H54 (cell line): ENCODE measurements around the gene RARB.

Source experiments
- DNase-seq: peaks from one replicate; pipeline ENCODE4 v3.0.0; 2011; ENCODE audit warnings: low spot score, mixed read lengths; ENCODE audit not compliant: insufficient read length
- FAIRE-seq: peaks from 3 replicates; lab custom pipeline; 2011; peaks lifted over from hg19 to GRCh38; lab: Jason Lieb, UNC
- POLR2A ChIP-seq: IDR thresholded peaks from 2 replicates; pipeline ENCODE4 v1.6.1; 2011; ENCODE audit warnings: low read depth, mild to moderate bottlenecking, low read length

The RARB gene

DNA sequence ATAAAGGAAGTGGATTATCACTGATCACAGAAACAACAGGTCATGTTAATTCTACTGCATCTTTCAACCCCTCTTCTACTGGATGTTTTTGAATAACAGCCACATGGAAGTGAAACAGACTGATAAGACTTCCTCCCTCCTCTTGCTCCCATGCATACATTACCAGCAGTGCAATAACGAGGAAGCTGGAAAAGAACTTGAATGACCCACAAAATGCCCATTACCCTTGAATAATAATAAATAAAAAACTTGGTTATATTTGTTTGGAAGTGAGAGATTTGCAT, 51.6 kb downstream of the RARB start:
- DNase-seq (no peak), FAIRE-seq (no peak)
- no peak for TF ChIP-seq POLR2A

- FAIRE-seq: no peak
- TF ChIP-seq POLR2A: no peak
Observed at GRCh38 chr3:25480811-25481210, 52.7 kb downstream of the RARB start.

DNA sequence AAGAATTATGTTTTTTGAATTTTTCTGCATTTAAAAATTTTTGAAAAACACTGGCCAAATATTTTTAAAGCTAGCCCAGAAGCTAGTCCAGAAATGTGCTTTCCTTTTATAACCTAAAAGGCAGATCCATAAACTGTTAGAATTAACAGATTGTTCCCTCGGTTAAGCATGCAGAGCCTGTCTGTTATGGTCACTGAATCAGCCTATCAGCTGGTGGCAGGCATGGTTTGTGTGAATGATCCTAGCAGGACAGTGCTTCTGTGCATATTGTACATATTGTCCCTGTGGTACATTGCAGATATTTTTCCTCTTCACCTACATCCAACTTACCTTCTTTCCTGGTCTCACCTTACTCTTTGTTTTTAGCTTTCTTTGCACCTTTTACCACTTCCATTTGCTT, 53.3 kb downstream of the RARB start:
- no peak for TF ChIP-seq POLR2A
- FAIRE-seq (no peak), DNase-seq (no peak)

More at GRCh38 chr3:25480811-25481210, 52.7 kb downstream of the RARB start:
- no peak for DNase-seq

DNA sequence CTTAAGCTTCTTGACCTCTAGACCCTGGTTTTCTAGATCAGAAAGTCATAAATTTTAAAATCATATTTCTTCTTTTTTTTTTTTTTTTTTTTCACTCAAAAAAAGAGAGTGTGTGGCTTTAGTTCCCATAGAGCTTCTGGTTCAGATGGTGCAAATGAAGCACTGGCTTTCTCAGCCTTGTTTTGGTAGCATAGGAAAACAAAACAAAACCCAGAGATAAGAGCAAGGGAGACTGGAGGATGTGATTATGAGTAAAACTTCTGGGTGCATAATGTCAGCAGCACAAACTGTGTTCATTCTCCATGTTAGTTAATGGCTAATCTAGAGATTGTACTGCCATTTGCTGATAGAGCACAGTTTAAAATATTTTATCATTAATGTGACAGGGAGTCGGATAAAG, 55.4 kb downstream of the RARB start:
- no peak for DNase-seq
- no peak for TF ChIP-seq POLR2A
- FAIRE-seq: peak; percentile 23

DNA sequence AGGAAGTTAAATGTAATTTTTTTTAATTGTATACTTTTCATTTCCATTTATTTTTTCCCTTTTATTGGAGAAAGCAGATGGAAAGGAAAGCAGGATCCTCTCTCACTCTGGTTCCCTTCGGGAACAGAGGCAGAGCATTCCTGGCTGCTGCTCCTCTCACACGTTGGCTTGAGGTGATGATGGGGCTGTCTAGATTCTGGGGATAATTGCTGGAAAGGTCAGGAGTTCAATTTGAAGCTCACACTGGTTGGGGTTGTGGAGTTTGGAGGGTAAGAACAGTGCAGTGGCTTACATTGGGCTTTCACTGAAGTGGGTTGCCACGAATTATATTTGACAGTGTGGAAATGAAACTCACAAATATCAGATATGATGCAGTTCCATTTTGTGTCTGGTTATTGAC, 57.6 kb downstream of the RARB start:
- FAIRE-seq (no peak), DNase-seq (no peak)
- no peak for TF ChIP-seq POLR2A

DNA sequence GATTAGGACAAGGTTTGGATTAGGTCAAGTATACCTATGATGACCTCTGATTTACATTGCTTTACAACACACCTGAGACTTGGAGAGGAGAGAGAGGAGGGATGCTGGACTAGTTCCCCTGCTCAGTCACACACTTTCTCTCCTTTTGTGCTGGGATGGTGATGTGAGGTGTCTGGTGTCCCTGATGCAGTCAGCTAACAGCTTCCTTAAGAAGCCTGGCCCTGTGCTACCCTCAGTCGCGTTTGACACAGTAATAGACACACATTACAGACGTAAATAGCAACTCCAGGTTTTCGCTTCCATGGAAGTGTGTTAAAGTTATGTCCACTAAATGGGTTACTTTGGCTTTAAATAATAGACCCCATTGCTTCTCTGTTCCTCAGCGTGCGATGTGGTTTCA, 58.9 kb downstream of the RARB start:
- DNase-seq (no peak), FAIRE-seq (no peak)
- TF ChIP-seq POLR2A: no peak

- no peak for TF ChIP-seq POLR2A
- DNase-seq (no peak), FAIRE-seq (no peak)
Observed at GRCh38 chr3:25489858-25490593, 62.0 kb downstream of the RARB start.

DNA sequence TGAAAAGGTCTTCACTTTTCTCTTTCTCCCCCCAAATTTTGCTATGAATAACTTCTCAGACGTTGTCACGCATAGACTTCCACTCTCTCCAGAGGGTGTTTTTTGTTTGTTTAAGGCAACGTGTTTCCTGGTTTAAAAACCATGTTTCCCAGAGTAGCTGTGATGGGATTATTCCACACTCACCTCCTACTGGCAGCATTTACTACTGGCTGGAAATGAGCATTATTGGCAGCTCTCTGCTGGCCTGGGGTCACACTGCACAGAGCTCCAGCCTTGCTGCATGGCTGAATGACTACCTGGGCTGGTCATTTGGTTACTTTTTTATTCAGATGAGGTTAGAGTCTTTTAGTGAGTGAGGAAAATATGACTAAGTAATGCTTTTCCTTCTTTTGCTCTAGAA, 65.2 kb downstream of the RARB start:
- no peak for TF ChIP-seq POLR2A
- DNase-seq (no peak), FAIRE-seq (peak; percentile 30)

DNA sequence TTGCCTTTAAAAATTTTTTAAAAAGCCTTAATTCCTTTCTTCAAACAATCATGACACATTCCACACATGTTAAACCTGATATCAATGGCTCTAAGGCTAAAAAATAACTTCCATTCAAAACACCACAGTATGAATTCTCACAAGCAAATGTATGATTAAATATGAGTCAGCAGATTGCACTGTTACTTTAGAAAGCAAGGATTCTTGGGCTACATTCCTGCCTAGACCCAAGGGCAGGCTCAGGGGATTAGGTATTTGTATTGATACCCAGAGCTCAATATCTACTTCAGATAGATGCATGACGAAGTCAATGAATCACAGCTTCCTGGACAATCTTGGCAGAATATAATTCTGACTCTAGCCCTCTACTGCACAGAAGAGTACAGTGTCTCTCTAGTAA, 65.7 kb downstream of the RARB start:
- DNase-seq (peak; percentile 32), FAIRE-seq (peak; percentile 96)
- no peak for TF ChIP-seq POLR2A

DNA sequence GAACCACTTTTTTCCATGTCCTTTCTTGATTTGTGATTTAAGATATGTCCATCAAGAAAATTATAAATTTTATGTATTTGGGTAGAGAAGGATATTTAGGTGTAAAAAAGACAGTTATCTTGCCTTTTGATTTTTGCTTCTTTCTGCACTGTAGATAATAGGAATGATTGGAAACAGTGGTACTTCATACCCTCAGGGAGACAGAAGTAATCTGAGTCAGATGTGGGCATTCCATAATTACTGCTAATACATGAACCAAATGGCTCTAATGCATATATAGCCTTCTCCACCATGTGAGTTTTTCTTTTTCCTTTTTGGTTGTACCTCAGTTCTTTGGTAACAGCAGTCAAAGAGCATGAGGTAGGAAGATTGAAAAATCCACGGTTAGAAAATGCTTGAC, 67.2 kb downstream of the RARB start:
- DNase-seq: no peak
- no peak for TF ChIP-seq POLR2A
- FAIRE-seq: peak; percentile 52

DNA sequence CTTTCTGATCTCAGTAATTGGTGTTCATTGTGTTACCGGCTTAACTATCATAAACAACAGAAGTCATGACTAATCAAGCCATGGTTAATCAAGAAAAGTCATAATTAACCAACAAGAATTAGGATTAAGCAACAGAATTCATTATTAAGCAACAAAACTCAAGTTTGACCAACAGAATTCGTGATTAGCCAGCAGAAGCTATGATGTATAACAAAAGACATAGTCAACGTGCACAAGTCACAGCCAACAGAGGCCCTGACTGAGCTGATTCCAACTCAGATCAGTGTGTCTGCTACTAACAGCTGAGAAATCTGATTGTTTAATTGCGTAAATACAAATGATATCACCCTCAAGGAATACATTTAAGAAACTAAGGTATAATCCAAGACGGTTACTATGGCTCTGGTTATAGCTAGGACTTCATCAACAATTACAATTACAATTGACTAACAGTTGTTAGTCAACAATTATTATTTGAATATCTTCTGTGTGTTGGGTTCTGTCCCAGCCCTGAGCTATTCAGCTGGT, 67.7 kb downstream of the RARB start:
- TF ChIP-seq POLR2A: no peak
- DNase-seq: no peak
- no peak for FAIRE-seq

- FAIRE-seq (no peak), DNase-seq (no peak)
- TF ChIP-seq POLR2A: no peak
Observed at GRCh38 chr3:25497096-25497495, 69.0 kb downstream of the RARB start.

DNA sequence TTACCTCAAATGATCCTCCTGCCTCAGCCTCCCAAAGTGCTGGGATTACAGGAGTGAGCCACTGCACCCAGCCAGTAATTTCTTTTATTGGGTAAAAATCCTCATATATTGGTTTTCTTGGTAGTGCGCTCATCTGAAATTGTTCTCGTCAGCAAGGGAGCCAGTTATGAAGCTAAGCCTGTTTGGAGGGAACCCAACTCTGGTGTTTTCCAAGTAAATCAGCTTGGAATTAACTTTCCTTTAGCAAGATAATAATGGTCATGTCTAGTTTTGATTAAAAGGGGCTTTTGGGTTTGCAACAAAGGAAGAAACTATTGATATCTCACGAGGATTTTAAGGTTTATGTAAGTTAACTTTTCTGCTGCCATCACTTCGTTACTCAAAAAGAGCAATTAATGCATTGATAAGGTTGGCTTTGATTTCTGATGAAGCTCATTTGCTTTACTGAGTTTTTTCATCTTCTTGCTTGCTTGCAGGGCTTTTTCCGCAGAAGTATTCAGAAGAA, 72.7 kb downstream of the RARB start:
- no peak for DNase-seq
- no peak for FAIRE-seq
- no peak for TF ChIP-seq POLR2A

DNA sequence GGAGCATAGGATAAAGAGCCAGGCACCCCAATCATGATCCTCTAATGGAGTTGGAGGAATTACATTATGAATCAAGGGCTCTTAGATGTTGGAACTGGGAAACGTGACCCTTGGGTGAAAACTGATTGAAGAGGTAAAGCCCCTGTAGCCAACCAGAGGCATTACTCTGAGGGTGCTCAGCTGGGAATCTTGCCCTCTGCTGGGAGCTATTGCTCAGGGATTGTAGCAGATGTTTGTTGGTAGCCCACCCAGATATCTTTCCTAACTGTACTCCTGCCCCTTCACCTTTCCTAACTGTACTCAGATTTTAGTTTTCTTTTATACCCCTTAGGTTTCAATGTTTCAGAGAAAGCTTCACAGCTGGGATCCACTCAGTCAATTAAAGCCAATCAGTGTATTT, 74.2 kb downstream of the RARB start:
- DNase-seq (no peak), FAIRE-seq (no peak)
- TF ChIP-seq POLR2A: no peak

GRCh38 chr3:25503898-25504301, 75.8 kb downstream of the RARB start:
- TF ChIP-seq POLR2A: no peak
- DNase-seq (no peak), FAIRE-seq (no peak)
